Measurements from ENCODE around the gene TBC1D9. TPM values are rescaled to one million over a fixed set of nuclear protein-coding genes. Genes with fewer than 3 reads are reported as not detected.

The TBC1D9 gene
- total and polyA plus RNA-seq, 7 donors, result 5.4 to 10.2 (median 8.2) TPM

GRCh38 chr4:140688711-140689598 is 67.2 kb downstream of the TBC1D9 start:
- DNase-seq, result no peak
- Histone ChIP-seq H3K4me1 (no peaks in the 10 kb centered on the region), H3K4me3 (no peak overlapping the region), H3K9me3 (no peaks in the 10 kb centered on the region), H3K36me3 (no peaks in the 10 kb centered on the region), H3K27ac (no peak overlapping the region), H3K27me3 (no peaks in the 10 kb centered on the region)
- intact Hi-C loops (cut with DNase I), result no loop called here
- no peak for TF ChIP-seq EP300 (IDR thresholded peaks at IDR 0.05)
- TF ChIP-seq, protein P1, sequence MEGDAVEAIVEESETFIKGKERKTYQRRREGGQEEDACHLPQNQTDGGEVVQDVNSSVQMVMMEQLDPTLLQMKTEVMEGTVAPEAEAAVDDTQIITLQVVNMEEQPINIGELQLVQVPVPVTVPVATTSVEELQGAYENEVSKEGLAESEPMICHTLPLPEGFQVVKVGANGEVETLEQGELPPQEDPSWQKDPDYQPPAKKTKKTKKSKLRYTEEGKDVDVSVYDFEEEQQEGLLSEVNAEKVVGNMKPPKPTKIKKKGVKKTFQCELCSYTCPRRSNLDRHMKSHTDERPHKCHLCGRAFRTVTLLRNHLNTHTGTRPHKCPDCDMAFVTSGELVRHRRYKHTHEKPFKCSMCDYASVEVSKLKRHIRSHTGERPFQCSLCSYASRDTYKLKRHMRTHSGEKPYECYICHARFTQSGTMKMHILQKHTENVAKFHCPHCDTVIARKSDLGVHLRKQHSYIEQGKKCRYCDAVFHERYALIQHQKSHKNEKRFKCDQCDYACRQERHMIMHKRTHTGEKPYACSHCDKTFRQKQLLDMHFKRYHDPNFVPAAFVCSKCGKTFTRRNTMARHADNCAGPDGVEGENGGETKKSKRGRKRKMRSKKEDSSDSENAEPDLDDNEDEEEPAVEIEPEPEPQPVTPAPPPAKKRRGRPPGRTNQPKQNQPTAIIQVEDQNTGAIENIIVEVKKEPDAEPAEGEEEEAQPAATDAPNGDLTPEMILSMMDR (IDR thresholded peaks at IDR 0.05), result no peak
- 92 to 94% methylated on average over 6 of the region's 6 CpGs for WGBS, 2 donors

DNA sequence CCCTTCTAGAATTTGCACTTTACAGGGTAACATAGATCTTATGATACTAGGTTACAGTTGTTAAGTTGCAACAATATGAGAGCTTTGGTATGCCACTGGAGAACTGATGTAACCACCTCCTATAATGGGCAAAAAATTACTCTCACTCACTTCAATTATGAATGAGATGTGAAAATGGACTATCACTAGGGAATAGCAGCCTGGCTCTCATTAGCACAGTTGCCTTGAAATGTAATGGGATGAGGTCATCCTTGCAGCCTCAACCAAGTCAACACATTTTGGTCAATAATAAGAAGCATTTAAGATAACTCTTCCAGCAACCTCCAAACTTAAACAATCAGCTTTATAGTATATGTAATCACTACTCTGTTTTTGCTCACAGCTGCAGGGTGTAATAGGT is 69.4 kb downstream of the TBC1D9 start:
- Histone ChIP-seq H3K27ac (no peak overlapping the region), H3K36me3 (no peaks in the 10 kb centered on the region), H3K27me3 (no peaks in the 10 kb centered on the region), H3K9me3 (no peaks in the 10 kb centered on the region), H3K4me1 (no peaks in the 10 kb centered on the region), H3K4me3 (no peak overlapping the region)
- TF ChIP-seq, protein P1 (IDR thresholded peaks at IDR 0.05), result no peak
- TF ChIP-seq EP300 (IDR thresholded peaks at IDR 0.05) (no peak), POLR2A (IDR thresholded peaks at IDR 0.05) (no peak), POLR2AphosphoS5 (IDR thresholded peaks at IDR 0.05) (no peak)
- DNase-seq, result no peak
- intact Hi-C loops (cut with DNase I), result no loop called here

DNA sequence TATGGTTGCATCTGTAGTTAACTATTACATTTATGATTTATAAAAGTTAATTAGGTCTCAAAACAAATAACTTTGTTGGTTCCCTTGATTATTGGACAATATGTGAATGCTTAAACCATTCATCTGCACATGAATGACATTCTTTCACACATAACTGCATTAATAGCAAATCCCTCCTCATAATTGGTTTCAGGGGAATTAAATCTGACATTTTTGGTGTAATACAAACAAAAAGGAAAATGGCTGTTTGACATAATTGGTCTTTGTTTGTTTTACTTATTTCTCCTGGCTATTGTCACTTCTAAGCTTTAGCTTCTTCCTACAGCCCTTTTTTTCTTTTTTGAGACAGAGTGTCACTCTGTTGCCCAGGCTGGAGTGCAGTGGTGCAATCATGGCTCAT is 71.9 kb downstream of the TBC1D9 start:
- no peak for TF ChIP-seq POLR2AphosphoS5 (IDR thresholded peaks at IDR 0.05)
- no peak for TF ChIP-seq POLR2A (IDR thresholded peaks at IDR 0.05)
- TF ChIP-seq, protein P1 (IDR thresholded peaks at IDR 0.05), result no peak
- no peak for TF ChIP-seq EP300 (IDR thresholded peaks at IDR 0.05)
- H3K36me3 ChIP-seq, result peaks cover 0 to 2% (median 0%) of the 10 kb centered on the region in 4 donors
- H3K4me1 ChIP-seq, result no peaks in the 10 kb centered on the region
- intact Hi-C loops (cut with DNase I), result no loop called here
- DNase-seq, result no peak
- H3K27ac ChIP-seq, result no peak overlapping the region
- H3K9me3 ChIP-seq, result no peaks in the 10 kb centered on the region
- no peak overlapping the region for H3K4me3 ChIP-seq
- H3K27me3 ChIP-seq, result no peaks in the 10 kb centered on the region

DNA sequence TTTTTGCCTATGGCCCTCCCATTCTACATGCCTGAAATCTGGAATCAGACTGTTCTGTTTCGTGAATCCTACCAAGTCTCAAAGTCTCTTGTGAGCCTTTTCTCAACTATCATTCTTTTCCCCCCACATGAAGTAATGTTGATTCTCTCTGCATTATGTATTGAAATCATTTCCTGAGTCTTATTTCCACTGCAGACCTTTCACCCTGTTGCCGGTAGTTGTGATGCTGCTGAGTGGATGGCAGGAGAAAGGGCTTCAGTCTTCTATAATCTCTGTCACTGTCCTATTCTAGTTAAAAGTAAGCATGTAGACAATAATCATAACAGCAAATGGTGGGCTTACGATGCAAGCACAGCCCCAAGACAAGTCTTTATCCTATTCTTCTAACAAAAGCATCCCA is 75.0 kb downstream of the TBC1D9 start:
- Histone ChIP-seq H3K4me3 (no peak overlapping the region), H3K9me3 (no peaks in the 10 kb centered on the region), H3K27me3 (no peaks in the 10 kb centered on the region), H3K36me3 (peaks cover 0 to 25% (median 0%) of the 10 kb centered on the region in 4 donors), H3K4me1 (no peaks in the 10 kb centered on the region), H3K27ac (no peak overlapping the region)
- WGBS, 2 donors, result 94 to 95% methylated on average over 3 of the region's 3 CpGs
- no peak for TF ChIP-seq EP300 (IDR thresholded peaks at IDR 0.05)
- TF ChIP-seq, protein P1 (IDR thresholded peaks at IDR 0.05), result no peak
- TF ChIP-seq POLR2A (IDR thresholded peaks at IDR 0.05), result no peak
- no peak for TF ChIP-seq POLR2AphosphoS5 (IDR thresholded peaks at IDR 0.05)
- intact Hi-C loops (cut with DNase I), result no loop called here
- DNase-seq, result no peak

DNA sequence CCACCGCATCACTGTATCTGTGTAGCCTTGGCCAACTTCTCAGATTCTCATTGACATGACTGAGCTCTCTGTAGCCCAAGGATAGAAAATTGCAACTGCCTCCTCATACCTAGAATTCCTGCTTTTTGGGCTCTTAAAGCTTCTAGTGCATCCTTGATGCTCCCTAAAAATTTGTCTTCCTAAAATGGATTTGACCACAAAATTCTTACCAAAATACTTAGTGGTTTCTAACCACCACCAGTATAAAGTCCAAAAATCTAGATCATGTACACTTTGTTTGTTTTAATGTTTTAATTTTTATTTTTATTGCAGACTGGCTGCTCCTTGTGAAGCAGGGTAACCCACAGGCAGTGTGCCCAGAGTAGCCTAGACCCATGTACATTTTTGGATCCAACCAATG is 75.5 kb downstream of the TBC1D9 start:
- Histone ChIP-seq H3K36me3 (peaks cover 0 to 25% (median 0%) of the 10 kb centered on the region in 4 donors), H3K4me1 (no peaks in the 10 kb centered on the region), H3K27ac (no peak overlapping the region), H3K4me3 (no peak overlapping the region), H3K9me3 (no peaks in the 10 kb centered on the region), H3K27me3 (no peaks in the 10 kb centered on the region)
- WGBS, 2 donors, result 98% methylated on average over 1 of the region's 1 CpG
- DNase-seq, result no peak
- intact Hi-C loops (cut with DNase I), result no loop called here
- TF ChIP-seq POLR2A (IDR thresholded peaks at IDR 0.05) (no peak), EP300 (IDR thresholded peaks at IDR 0.05) (no peak), POLR2AphosphoS5 (IDR thresholded peaks at IDR 0.05) (no peak)
- TF ChIP-seq, protein P1 (IDR thresholded peaks at IDR 0.05), result no peak

Measured in sigmoid colon (tissue), 7 donors.